HepG2 (cell line): ENCODE data around the gene HEPN1. TPM values are rescaled to one million over a fixed set of nuclear protein-coding genes. Genes with fewer than 3 reads are reported as not detected.

ENCODE experiments used
- EHMT2 ChIP-seq: fragments of 200-600 bp; sonication (generic); IDR thresholded peaks from 2 replicates; pipeline ENCODE4 v1.7.0; 2017; ENCODE audit warnings: antibody characterized with exemption, low read depth, low read length, borderline replicate concordance
- NCOR1 ChIP-seq: fragments of 200-600 bp; sonication (generic); IDR thresholded peaks from 2 replicates; pipeline ENCODE4 v1.7.0; 2017; ENCODE audit warnings: antibody characterized with exemption, low read length, borderline replicate concordance
- POLR2A ChIP-seq, 2 experiments: IDR thresholded peaks; 2 replicates each; pipeline ENCODE4 v1.6.1; 2011; ENCODE audit warnings: low read depth in 2 of 2, low read length in 2 of 2, mild to moderate bottlenecking in 1 of 2, moderate library complexity in 1 of 2; ENCODE audit not compliant: insufficient read depth in 1 of 2
- SOX13 ChIP-seq, 3 experiments: fragments of 450-650 bp in 1 of 3; sonication (generic) in 1 of 3; formaldehyde crosslinking in 1 of 3; IDR thresholded peaks in 2 of 3; conservative IDR thresholded peaks in 1 of 3; 2 replicates each; pipeline versions ENCODE4 v1.5.0 to v1.6.1; 2016 to 2020; ENCODE audit warnings: antibody characterized with exemption in 1 of 3, mild to moderate bottlenecking in 1 of 3, missing compliant biosample characterization in 1 of 3, missing genetic modification reagents in 1 of 3, moderate library complexity in 1 of 3
- polyA plus RNA-seq, 8 experiments: library from polyadenylated mRNA; depleted of rRNA in 3 of 8; stranded (reverse) in 7 of 8; unstranded in 1 of 8; fragments of >200 nt; fragmentation: Illumina TruSeq in 4 of 8; extraction: Trizol in 4 of 8; gene quantifications; 2 replicates each; pipeline versions ENCODE4 v1.2.1 to v1.2.3, GENCODE V29; 2011 to 2016; ENCODE audit warnings: low read depth in 4 of 8, missing spikeins in 1 of 8, mixed read lengths in 1 of 8; ENCODE audit not compliant: insufficient read depth in 1 of 8
- total RNA-seq, 5 experiments: library from RNA; depleted of rRNA; stranded (reverse); fragments of >200 nt; fragmentation: Illumina TruSeq; extraction: Trizol; gene quantifications; 2 replicates each; pipeline ENCODE4 v1.2.3, GENCODE V29; 2016; ENCODE audit warnings: low read depth in 1 of 5
- TF ChIP-seq, protein P1 (sequence below), 2 experiments: sonication (generic) in 1 of 2; formaldehyde crosslinking in 1 of 2; IDR thresholded peaks; 2 replicates each; pipeline versions ENCODE4 v1.4.0 to v1.6.1; 2016 to 2020; ENCODE audit warnings: borderline replicate concordance in 1 of 2, low read depth in 1 of 2, mild to moderate bottlenecking in 1 of 2, missing genetic modification reagents in 1 of 2
- TF ChIP-seq, protein P2 (sequence below): IDR thresholded peaks from 2 replicates; pipeline ENCODE4 v1.6.1; 2016; ENCODE audit warnings: missing genetic modification reagents, missing compliant biosample characterization
- TF ChIP-seq, protein P3 (sequence below): sonication (generic); formaldehyde crosslinking; IDR thresholded peaks from 2 replicates; pipeline ENCODE4 v1.9.0; 2021; ENCODE audit warnings: mild to moderate bottlenecking, missing genetic modification reagents

Gene HEPN1
- total and polyA plus RNA-seq, 2 of the 13 experiments (the other 11 are each of a cell fraction or from before 2014, with no cell fraction given), result not detected

DNA sequence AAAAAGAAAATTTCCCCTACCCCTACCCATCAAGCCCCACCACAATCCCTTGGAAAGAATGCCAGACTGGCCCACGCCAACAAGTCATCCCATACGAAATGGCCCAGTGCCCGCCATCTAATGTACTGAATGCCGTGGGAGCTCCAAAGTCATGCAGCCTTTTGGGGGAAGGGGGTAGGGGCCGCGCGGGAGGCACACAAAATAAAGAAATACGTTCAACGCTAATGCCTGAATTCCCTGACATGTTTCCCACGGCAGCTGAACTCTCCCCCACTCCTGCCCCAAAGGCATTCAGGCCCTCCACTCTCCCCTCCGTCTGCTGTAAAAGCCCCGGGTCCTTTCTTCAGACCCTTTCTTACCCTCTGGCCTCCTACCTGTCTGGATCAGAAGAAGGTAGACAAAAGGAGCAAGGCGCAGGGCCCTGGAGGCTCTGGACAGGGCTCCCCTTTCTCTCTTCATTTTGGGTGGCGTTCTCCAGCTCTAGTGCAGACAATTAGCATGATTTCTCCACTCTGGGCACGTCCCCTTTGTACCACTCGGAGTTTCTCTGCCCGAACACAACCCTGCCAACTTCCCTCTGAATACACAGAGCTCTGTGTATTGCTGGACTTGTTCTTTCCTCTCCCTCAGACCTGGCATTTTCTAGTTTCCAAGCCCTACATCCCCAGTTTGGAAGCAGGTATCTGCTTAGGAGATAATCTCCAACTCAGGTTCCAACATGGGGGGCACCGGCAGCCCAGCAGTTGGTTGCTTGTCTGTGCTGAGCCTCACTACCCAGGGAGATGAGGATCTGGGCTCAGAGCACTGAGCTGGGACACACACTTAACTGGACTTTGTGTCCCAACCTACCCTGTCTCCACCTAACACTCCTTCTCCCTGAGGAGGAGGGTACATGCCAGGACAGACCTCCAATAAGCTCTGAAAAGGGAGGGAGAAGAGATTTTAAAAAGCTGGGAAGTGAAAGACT, 16.8 kb downstream of the HEPN1 start, which contains the start of gene HEPACAM (continued):
- TF ChIP-seq, protein P1, sequence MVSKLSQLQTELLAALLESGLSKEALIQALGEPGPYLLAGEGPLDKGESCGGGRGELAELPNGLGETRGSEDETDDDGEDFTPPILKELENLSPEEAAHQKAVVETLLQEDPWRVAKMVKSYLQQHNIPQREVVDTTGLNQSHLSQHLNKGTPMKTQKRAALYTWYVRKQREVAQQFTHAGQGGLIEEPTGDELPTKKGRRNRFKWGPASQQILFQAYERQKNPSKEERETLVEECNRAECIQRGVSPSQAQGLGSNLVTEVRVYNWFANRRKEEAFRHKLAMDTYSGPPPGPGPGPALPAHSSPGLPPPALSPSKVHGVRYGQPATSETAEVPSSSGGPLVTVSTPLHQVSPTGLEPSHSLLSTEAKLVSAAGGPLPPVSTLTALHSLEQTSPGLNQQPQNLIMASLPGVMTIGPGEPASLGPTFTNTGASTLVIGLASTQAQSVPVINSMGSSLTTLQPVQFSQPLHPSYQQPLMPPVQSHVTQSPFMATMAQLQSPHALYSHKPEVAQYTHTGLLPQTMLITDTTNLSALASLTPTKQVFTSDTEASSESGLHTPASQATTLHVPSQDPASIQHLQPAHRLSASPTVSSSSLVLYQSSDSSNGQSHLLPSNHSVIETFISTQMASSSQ (IDR thresholded peaks at IDR 0.05; ENCODE audit: low read depth), result no peak
- TF ChIP-seq, protein P1 (CRISPR knock-in tag; IDR thresholded peaks at IDR 0.05; ENCODE audit: borderline replicate concordance), result 0 out of 2 replicates have a peak, but pooled peaks have one; percentile 17
- TF ChIP-seq NCOR1, result no peak
- no peak for TF ChIP-seq SOX13 (IDR thresholded peaks at IDR 0.05)
- peak in 1 of 2 experiments; percentile 29; a peak in 1 of 4 replicates for TF ChIP-seq SOX13 (CRISPR knock-in tag; conservative IDR thresholded peaks at IDR 0.05 in 1 of 2, IDR thresholded peaks at IDR 0.05 in 1 of 2)
- TF ChIP-seq EHMT2, result no peak
- TF ChIP-seq POLR2A (IDR thresholded peaks at IDR 0.05; ENCODE audit: insufficient read depth in 1 of 2, low read depth in 2 of 2, low read length in 2 of 2), result peak in 1 of 2 experiments; percentile 81; a peak in 2 of 4 replicates
- TF ChIP-seq, protein P2, sequence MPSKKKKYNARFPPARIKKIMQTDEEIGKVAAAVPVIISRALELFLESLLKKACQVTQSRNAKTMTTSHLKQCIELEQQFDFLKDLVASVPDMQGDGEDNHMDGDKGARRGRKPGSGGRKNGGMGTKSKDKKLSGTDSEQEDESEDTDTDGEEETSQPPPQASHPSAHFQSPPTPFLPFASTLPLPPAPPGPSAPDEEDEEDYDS (CRISPR knock-in tag), result peak; percentile 81
- TF ChIP-seq, protein P3, sequence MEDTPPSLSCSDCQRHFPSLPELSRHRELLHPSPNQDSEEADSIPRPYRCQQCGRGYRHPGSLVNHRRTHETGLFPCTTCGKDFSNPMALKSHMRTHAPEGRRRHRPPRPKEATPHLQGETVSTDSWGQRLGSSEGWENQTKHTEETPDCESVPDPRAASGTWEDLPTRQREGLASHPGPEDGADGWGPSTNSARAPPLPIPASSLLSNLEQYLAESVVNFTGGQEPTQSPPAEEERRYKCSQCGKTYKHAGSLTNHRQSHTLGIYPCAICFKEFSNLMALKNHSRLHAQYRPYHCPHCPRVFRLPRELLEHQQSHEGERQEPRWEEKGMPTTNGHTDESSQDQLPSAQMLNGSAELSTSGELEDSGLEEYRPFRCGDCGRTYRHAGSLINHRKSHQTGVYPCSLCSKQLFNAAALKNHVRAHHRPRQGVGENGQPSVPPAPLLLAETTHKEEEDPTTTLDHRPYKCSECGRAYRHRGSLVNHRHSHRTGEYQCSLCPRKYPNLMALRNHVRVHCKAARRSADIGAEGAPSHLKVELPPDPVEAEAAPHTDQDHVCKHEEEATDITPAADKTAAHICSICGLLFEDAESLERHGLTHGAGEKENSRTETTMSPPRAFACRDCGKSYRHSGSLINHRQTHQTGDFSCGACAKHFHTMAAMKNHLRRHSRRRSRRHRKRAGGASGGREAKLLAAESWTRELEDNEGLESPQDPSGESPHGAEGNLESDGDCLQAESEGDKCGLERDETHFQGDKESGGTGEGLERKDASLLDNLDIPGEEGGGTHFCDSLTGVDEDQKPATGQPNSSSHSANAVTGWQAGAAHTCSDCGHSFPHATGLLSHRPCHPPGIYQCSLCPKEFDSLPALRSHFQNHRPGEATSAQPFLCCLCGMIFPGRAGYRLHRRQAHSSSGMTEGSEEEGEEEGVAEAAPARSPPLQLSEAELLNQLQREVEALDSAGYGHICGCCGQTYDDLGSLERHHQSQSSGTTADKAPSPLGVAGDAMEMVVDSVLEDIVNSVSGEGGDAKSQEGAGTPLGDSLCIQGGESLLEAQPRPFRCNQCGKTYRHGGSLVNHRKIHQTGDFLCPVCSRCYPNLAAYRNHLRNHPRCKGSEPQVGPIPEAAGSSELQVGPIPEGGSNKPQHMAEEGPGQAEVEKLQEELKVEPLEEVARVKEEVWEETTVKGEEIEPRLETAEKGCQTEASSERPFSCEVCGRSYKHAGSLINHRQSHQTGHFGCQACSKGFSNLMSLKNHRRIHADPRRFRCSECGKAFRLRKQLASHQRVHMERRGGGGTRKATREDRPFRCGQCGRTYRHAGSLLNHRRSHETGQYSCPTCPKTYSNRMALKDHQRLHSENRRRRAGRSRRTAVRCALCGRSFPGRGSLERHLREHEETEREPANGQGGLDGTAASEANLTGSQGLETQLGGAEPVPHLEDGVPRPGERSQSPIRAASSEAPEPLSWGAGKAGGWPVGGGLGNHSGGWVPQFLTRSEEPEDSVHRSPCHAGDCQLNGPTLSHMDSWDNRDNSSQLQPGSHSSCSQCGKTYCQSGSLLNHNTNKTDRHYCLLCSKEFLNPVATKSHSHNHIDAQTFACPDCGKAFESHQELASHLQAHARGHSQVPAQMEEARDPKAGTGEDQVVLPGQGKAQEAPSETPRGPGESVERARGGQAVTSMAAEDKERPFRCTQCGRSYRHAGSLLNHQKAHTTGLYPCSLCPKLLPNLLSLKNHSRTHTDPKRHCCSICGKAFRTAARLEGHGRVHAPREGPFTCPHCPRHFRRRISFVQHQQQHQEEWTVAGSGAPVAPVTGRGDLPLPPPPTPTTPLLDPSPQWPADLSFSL (CRISPR knock-in tag), result no peak
